Mesothelial cell of epicardium (in vitro differentiated cells): ENCODE data around the gene IRF9. TPM values are rescaled to one million over a fixed set of nuclear protein-coding genes. Genes with fewer than 3 reads are reported as not detected.
A peak's percentile ranks its signal among the peaks of the same experiment; 100 is the strongest.

ENCODE experiments used
- DNase-seq, 2 experiments: peaks; one replicate each; pipeline ENCODE4 v3.0.0; 2021; ENCODE audit warnings: low spot score in 2 of 2; ENCODE audit not compliant: unreplicated experiment in 2 of 2
- H3K27ac Mint-ChIP-seq: 2 replicates; pipeline ENCODE4 v1.8.0; 2021; ENCODE audit warnings: mixed read lengths
- H3K27me3 Mint-ChIP-seq: 2 replicates; pipeline ENCODE4 v1.8.0; 2021; ENCODE audit warnings: low read depth, mixed read lengths
- H3K36me3 Mint-ChIP-seq: 2 replicates; pipeline ENCODE4 v1.8.0; 2021; ENCODE audit warnings: mixed read lengths
- H3K4me1 Mint-ChIP-seq: 2 replicates; pipeline ENCODE4 v1.8.0; 2021; ENCODE audit warnings: mixed read lengths
- H3K4me3 Mint-ChIP-seq: 2 replicates; pipeline ENCODE4 v1.8.0; 2021; ENCODE audit warnings: mild to moderate bottlenecking, moderate library complexity, mixed read lengths
- H3K9me3 Mint-ChIP-seq: 2 replicates; pipeline ENCODE4 v1.8.0; 2021; ENCODE audit warnings: mixed read lengths
- CTCF ChIP-seq: fragments of 200-600 bp; sonication (generic); IDR thresholded peaks from one replicate; pipeline ENCODE4 v1.5.0; 2021; ENCODE audit warnings: antibody characterized with exemption; ENCODE audit not compliant: unreplicated experiment
- total RNA-seq: library from RNA; stranded (reverse); gene quantifications from 3 replicates; pipeline ENCODE4 v1.2.1, GENCODE V29; 2021

IRF9 gene
- total RNA-seq = 244 to 274 TPM (median 250 TPM) in 3 replicates

GRCh38 chr14:24160850-24161804, at the start of gene IRF9:
IRF9 (plus strand) TSS chr14:24161265; CDS start chr14:24162145, 880 bp downstream.
- Mint-ChIP-seq H3K27ac (peak within 1 kb of the TSS; percentile 99), H3K27me3 (no peaks in the 10 kb centered on the region), H3K36me3 (peaks cover 36% of the 10 kb centered on the region), H3K4me3 (peak within 1 kb of the TSS; percentile 94), H3K4me1 (peaks cover 44% of the 10 kb centered on the region), H3K9me3 (no peaks in the 10 kb centered on the region)
- peak; percentile 98 for TF ChIP-seq CTCF
- peak; percentile 89 to 98 for DNase-seq

DNA sequence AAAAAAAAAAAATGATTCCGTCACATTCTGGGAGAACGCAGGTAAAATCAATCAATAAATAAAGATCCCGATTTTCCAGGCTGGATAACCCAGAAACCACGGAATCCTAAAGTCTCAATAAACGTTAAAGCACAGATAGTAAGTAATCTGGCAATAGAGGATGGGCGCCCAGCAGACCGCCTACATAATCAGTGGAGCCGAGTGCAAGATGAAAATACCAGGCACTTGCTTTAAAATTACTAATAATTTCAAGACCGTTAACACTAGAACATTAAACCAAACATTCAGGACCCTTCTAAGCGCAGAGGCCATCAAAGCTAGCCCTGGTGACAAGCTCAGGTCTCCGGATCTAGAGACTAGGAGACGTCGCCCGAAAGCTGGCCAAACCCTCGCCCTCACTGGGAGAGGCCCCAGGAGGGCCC, 47.7 kb upstream of the IRF9 start:
- DNase-seq = no peak
- Mint-ChIP-seq H3K27ac (peak overlapping the region; percentile 99), H3K27me3 (peaks cover 2% of the 10 kb centered on the region), H3K4me3 (peak overlapping the region; percentile 90), H3K36me3 (no peaks in the 10 kb centered on the region), H3K9me3 (no peaks in the 10 kb centered on the region), H3K4me1 (peaks cover 22% of the 10 kb centered on the region)
- TF ChIP-seq CTCF = no peak

- TF ChIP-seq CTCF = no peak
- peak overlapping the region; percentile 90 for H3K4me3 Mint-ChIP-seq
- peaks cover 2% of the 10 kb centered on the region for H3K27me3 Mint-ChIP-seq
- H3K36me3 Mint-ChIP-seq = peaks cover 6% of the 10 kb centered on the region
- no peaks in the 10 kb centered on the region for H3K9me3 Mint-ChIP-seq
- peaks cover 21% of the 10 kb centered on the region for H3K4me1 Mint-ChIP-seq
- peak overlapping the region; percentile 99 for H3K27ac Mint-ChIP-seq
- DNase-seq = peak; percentile 44 to 66
These were observed 47.1 kb upstream of the IRF9 start for GRCh38 chr14:24113801-24114531.

DNA sequence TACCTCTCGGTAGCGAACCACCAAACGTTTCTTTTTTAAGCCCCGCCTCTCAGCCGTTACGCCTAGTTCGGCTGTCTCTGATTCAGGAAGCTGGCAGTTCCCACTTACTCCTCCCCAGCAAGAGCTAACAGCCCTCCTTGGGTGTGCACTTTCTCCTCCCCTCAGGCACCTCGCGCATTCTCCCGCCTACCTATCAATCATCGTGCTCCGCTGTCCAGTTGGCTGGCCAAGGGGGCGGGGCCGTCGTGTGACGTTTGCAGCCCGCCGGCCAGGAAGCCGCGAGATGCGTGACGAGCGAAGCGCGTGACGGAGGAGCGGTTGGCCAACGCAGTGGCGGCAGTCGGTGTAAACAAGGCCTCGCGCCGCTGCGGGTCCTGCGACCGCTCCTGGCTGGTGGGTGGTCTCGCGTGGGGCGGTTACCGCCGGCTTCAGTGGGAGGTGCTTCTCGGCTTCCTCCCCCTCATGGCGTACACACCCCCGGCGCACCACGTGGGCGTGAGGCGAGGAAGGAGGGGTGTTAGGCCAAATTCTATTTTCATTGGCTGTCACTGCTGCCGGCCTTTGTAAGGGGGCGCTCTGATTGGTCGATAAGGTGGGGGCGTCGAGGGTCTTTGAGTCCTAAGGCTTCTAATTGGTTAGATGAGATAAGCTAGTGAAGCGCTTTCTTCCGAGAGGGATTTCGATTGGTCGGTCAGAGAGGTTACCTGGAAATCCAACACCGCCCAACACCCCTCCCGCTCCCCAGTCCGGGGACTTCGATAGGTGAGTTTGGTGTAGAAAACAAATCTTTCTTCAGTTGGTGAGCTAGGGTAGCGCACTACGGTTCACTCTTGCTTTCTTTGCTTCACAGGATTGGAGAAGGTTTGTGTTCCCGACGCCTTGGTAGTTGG, 46.3 kb upstream of the IRF9 start, which contains the start of the genes DCAF11 and NRL:
Gene DCAF11, plus strand, starts transcription at position 246 of the 890 bp plus-strand sequence. CDS start 818 bp downstream, outside the sequence.
Gene NRL, minus strand, starts transcription at position 418 of the 890 bp plus-strand sequence. CDS start 32,101 bp downstream, outside the sequence.
- peaks cover 20% of the 10 kb centered on the region for H3K4me1 Mint-ChIP-seq
- no peak for TF ChIP-seq CTCF
- peaks cover 12% of the 10 kb centered on the region for H3K36me3 Mint-ChIP-seq

More for the DNA sequence above, 46.3 kb upstream of the IRF9 start, which contains the start of the genes DCAF11 and NRL:
- H3K4me3 Mint-ChIP-seq = peak within 1 kb of the TSS; percentile 90
- H3K27me3 Mint-ChIP-seq = peaks cover 2% of the 10 kb centered on the region
- H3K27ac Mint-ChIP-seq = peak within 1 kb of the TSS; percentile 99
- peak; percentile 96 to 99 for DNase-seq
- no peaks in the 10 kb centered on the region for H3K9me3 Mint-ChIP-seq
